GM18907 (cell line): ENCODE results near the gene TYMP.

Source experiments
- ATAC-seq: cut with Tn5 transposase; IDR thresholded peaks from one replicate; pipeline ENCODE4 v1.9.1; 2021; ENCODE audit warnings: mild to moderate bottlenecking, moderate library complexity; ENCODE audit not compliant: unreplicated experiment

TYMP gene

GRCh38 chr22:50506611-50507420 lies 23.0 kb downstream of the TYMP start:
- ATAC-seq = peak; percentile 8

GRCh38 chr22:50505776-50506610 lies 23.8 kb downstream of the TYMP start:
- no peak for ATAC-seq

- no peak for ATAC-seq
Observed at GRCh38 chr22:50505276-50505775, 24.5 kb downstream of the TYMP start.

GRCh38 chr22:50504369-50505211 lies 25.2 kb downstream of the TYMP start:
- no peak for ATAC-seq

- no peak for ATAC-seq
Observed at GRCh38 chr22:50503475-50504145, 26.2 kb downstream of the TYMP start.

- ATAC-seq = no peak
Observed at GRCh38 chr22:50502628-50503474, 27.0 kb downstream of the TYMP start.

GRCh38 chr22:50502096-50502495 lies 27.7 kb downstream of the TYMP start:
- no peak for ATAC-seq

- ATAC-seq = no peak
Observed at GRCh38 chr22:50500452-50500851, 29.4 kb downstream of the TYMP start.

GRCh38 chr22:50498322-50498890 lies 31.4 kb downstream of the TYMP start:
- ATAC-seq = no peak

- ATAC-seq = no peak
Observed at GRCh38 chr22:50497093-50497492, 32.7 kb downstream of the TYMP start.

GRCh38 chr22:50490531-50491308 lies 39.1 kb downstream of the TYMP start:
- no peak for ATAC-seq

GRCh38 chr22:50489363-50490243 lies 40.2 kb downstream of the TYMP start:
- no peak for ATAC-seq

- no peak for ATAC-seq
Observed at GRCh38 chr22:50488886-50489285, 40.9 kb downstream of the TYMP start.

GRCh38 chr22:50488006-50488677 lies 41.7 kb downstream of the TYMP start:
- no peak for ATAC-seq

GRCh38 chr22:50487290-50488005 lies 42.4 kb downstream of the TYMP start:
- ATAC-seq = no peak
